IPS-18c (cell line): ENCODE measurements around the gene KIF13A.
"Not testable (repeated sequence)": the region's sequence is repeated elsewhere in the genome, so short reads cannot be mapped to it uniquely, and the experiment has no call there.

Experiments
- H3K4me3 ChIP-seq: 2 replicates; pipeline ENCODE4 v1.7.0; 2013; ENCODE audit warnings: low read depth, mild to moderate bottlenecking, low read length, moderate library complexity; ENCODE audit not compliant: insufficient read depth
- H3K9me3 ChIP-seq: one replicate; pipeline ENCODE4 v1.6.1; 2013; ENCODE audit warnings: mild to moderate bottlenecking, low read length, moderate library complexity; ENCODE audit not compliant: control insufficient read depth, insufficient read depth

Gene KIF13A

GRCh38 chr6:17987447-17987696 is at the start of gene KIF13A:
Gene KIF13A (minus strand): TSS chr6:17987635. CDS start chr6:17987463, 172 bp downstream.
- no peaks in the 10 kb centered on the region for H3K9me3 ChIP-seq
- H3K4me3 ChIP-seq = peak within 1 kb of the TSS; percentile 61

GRCh38 chr6:18036781-18037180 is 49.3 kb upstream of the KIF13A start:
- no peaks in the 10 kb centered on the region for H3K9me3 ChIP-seq
- no peak overlapping the region for H3K4me3 ChIP-seq

GRCh38 chr6:18035330-18035854 is 48.0 kb upstream of the KIF13A start:
- Histone ChIP-seq H3K9me3 (no peaks in the 10 kb centered on the region), H3K4me3 (no peak overlapping the region)

GRCh38 chr6:18034798-18035202 is 47.4 kb upstream of the KIF13A start:
- Histone ChIP-seq H3K4me3 (no peak overlapping the region), H3K9me3 (no peaks in the 10 kb centered on the region)

GRCh38 chr6:18031680-18032256 is 44.3 kb upstream of the KIF13A start:
- Histone ChIP-seq H3K4me3 (no peak overlapping the region), H3K9me3 (no peaks in the 10 kb centered on the region)

- no peaks in the 10 kb centered on the region for H3K9me3 ChIP-seq
- no peak overlapping the region for H3K4me3 ChIP-seq
Observed at GRCh38 chr6:18031189-18031588, 43.8 kb upstream of the KIF13A start.

GRCh38 chr6:18028332-18028731 is 40.9 kb upstream of the KIF13A start:
- H3K4me3 ChIP-seq = no peak overlapping the region
- no peaks in the 10 kb centered on the region for H3K9me3 ChIP-seq

GRCh38 chr6:18025596-18025995 is 38.2 kb upstream of the KIF13A start:
- H3K4me3 ChIP-seq = no peak overlapping the region
- H3K9me3 ChIP-seq = no peaks in the 10 kb centered on the region

- H3K9me3 ChIP-seq = no peaks in the 10 kb centered on the region
- no peak overlapping the region for H3K4me3 ChIP-seq
Observed at GRCh38 chr6:18024876-18025275, 37.4 kb upstream of the KIF13A start.

- Histone ChIP-seq H3K4me3 (no peak overlapping the region), H3K9me3 (no peaks in the 10 kb centered on the region)
Observed at GRCh38 chr6:18023891-18024290, 36.5 kb upstream of the KIF13A start.

GRCh38 chr6:18022398-18023231 is 35.2 kb upstream of the KIF13A start:
- H3K4me3 ChIP-seq = no peak overlapping the region; the same call in 1 of the 2 replicates

GRCh38 chr6:18021166-18021850 is 33.9 kb upstream of the KIF13A start:
- Histone ChIP-seq H3K4me3 (no peak overlapping the region; the same call in 1 of the 2 replicates), H3K9me3 (no peaks in the 10 kb centered on the region)

More at GRCh38 chr6:18022398-18023231, 35.2 kb upstream of the KIF13A start:
- H3K9me3 ChIP-seq = no peaks in the 10 kb centered on the region

GRCh38 chr6:18020545-18020944 is 33.1 kb upstream of the KIF13A start:
- not testable (repeated sequence) for H3K4me3 ChIP-seq, H3K9me3 ChIP-seq

GRCh38 chr6:18019539-18020534 is 32.4 kb upstream of the KIF13A start:
- 0 out of 2 replicates have a peak overlapping the region, but pooled peaks have one; percentile 2 for H3K4me3 ChIP-seq
- no peaks in the 10 kb centered on the region for H3K9me3 ChIP-seq

- H3K4me3 ChIP-seq, H3K9me3 ChIP-seq: not testable (repeated sequence)
Observed at GRCh38 chr6:18019133-18019532, 31.7 kb upstream of the KIF13A start.

GRCh38 chr6:18016698-18017097 is 29.3 kb upstream of the KIF13A start:
- H3K4me3 ChIP-seq = no peak overlapping the region
- no peaks in the 10 kb centered on the region for H3K9me3 ChIP-seq

- H3K9me3 ChIP-seq = no peaks in the 10 kb centered on the region
- no peak overlapping the region for H3K4me3 ChIP-seq
Observed at GRCh38 chr6:18016133-18016532, 28.7 kb upstream of the KIF13A start.
